Subcutaneous abdominal adipose tissue (tissue), 5 donors: ENCODE measurements around the gene DPP8.

Experiments
- H3K27ac ChIP-seq: one replicate; pipeline ENCODE4 v1.7.0; 2013; ENCODE audit warnings: low read depth, mild to moderate bottlenecking, inconsistent platforms, low read length, moderate library complexity
- H3K27me3 ChIP-seq, 5 donors: one replicate each; pipeline ENCODE4 v1.7.0; 2013; ENCODE audit warnings: low read length in 5 of 5, inconsistent platforms in 1 of 5; ENCODE audit not compliant: control insufficient read depth in 5 of 5, insufficient read depth in 4 of 5
- H3K36me3 ChIP-seq, 5 donors: one replicate each; pipeline ENCODE4 v1.7.0; 2013; ENCODE audit warnings: low read length in 5 of 5; ENCODE audit not compliant: control insufficient read depth in 5 of 5, insufficient read depth in 5 of 5
- H3K4me1 ChIP-seq, 5 donors: one replicate each; pipeline ENCODE4 v1.7.0; 2013; ENCODE audit warnings: low read length in 5 of 5, mild to moderate bottlenecking in 3 of 5, moderate library complexity in 1 of 5; ENCODE audit not compliant: control insufficient read depth in 5 of 5, insufficient read depth in 5 of 5
- H3K4me3 ChIP-seq, 5 donors: one replicate each; pipeline ENCODE4 v1.7.0; 2013; ENCODE audit warnings: low read length in 5 of 5, low read depth in 1 of 5
- H3K9ac ChIP-seq, 5 donors: one replicate each; pipeline ENCODE4 v1.7.0; 2013; ENCODE audit warnings: low read length in 5 of 5, mild to moderate bottlenecking in 4 of 5, moderate library complexity in 3 of 5
- H3K9me3 ChIP-seq, 5 donors: one replicate each; pipeline ENCODE4 v1.7.0; 2013; ENCODE audit warnings: low read length in 5 of 5; ENCODE audit not compliant: control insufficient read depth in 5 of 5
- donor health status: healthy.
- donor health status: healthy.
- donor health status: healthy.
- donor health status: healthy.
- donor health status: healthy.

The DPP8 gene

GRCh38 chr15:65528461-65529060 lies 11.1 kb upstream of the DPP8 start:
- no peak overlapping the region for H3K4me3 ChIP-seq
- H3K36me3 ChIP-seq: no peaks in the 10 kb centered on the region

DNA sequence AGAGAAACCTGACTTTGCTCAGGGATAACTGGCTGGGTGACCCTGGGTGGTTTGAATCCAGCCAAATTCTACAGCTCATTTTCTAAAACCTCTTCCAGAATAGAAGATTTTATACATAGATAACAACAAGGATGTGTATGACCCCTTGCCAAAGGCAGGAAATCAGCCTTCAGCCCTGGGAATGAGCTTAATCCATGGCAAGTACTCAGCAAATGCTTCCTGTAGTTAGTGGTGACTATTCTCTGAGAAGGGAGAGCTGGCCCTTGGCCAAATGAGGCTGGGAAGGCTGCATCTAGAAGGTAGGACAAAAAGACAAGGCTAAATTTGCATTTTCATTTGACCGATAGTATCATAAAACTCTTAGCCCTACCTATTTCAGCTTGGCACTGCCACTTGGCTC lies 8.1 kb upstream of the DPP8 start:
- H3K4me1 ChIP-seq: peaks cover 0 to 18% (median 9%) of the 10 kb centered on the region in 5 donors
- H3K36me3 ChIP-seq: no peaks in the 10 kb centered on the region
- no peak overlapping the region for H3K4me3 ChIP-seq
- H3K27me3 ChIP-seq: no peaks in the 10 kb centered on the region
- H3K9me3 ChIP-seq: no peaks in the 10 kb centered on the region
- H3K9ac ChIP-seq: no peak overlapping the region
- H3K27ac ChIP-seq: no peak overlapping the region

More at GRCh38 chr15:65528461-65529060, 11.1 kb upstream of the DPP8 start:
- H3K27me3 ChIP-seq: no peaks in the 10 kb centered on the region
- H3K9me3 ChIP-seq: no peaks in the 10 kb centered on the region
- no peak overlapping the region for H3K27ac ChIP-seq
- peaks cover 2 to 33% (median 25%) of the 10 kb centered on the region in 5 donors for H3K4me1 ChIP-seq
- no peak overlapping the region for H3K9ac ChIP-seq

GRCh38 chr15:65524226-65524625 lies 6.7 kb upstream of the DPP8 start:
- Histone ChIP-seq H3K4me3 (no peak overlapping the region), H3K36me3 (no peaks in the 10 kb centered on the region)

DNA sequence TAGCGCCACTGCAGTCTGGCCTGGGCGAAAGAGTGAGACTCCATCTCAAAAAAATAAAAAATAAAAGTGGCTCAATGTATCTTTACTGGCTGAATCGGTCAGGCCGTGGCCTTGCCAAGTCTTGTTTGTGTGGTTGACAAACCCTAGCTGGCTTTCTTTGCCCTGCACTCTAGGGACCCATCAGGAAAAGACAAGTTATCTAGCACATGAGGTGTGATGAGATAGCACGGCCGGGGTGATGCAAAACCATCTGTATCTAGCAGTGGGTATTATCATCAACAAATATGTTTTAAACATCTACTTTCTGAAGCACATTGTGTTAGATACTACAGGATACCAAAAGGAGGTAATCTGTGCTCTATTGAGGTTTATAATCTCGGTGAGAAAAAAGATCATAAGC lies 3.9 kb upstream of the DPP8 start:
- Histone ChIP-seq H3K27me3 (no peaks in the 10 kb centered on the region), H3K9me3 (no peaks in the 10 kb centered on the region), H3K4me3 (no peak overlapping the region), H3K27ac (no peak overlapping the region), H3K9ac (no peak overlapping the region), H3K4me1 (peaks cover 0 to 17% (median 11%) of the 10 kb centered on the region in 5 donors), H3K36me3 (no peaks in the 10 kb centered on the region)

More at GRCh38 chr15:65524226-65524625, 6.7 kb upstream of the DPP8 start:
- Histone ChIP-seq H3K27ac (no peak overlapping the region), H3K9me3 (no peaks in the 10 kb centered on the region), H3K27me3 (no peaks in the 10 kb centered on the region), H3K9ac (no peak overlapping the region), H3K4me1 (peaks cover 0 to 8% (median 0%) of the 10 kb centered on the region in 5 donors)

DNA sequence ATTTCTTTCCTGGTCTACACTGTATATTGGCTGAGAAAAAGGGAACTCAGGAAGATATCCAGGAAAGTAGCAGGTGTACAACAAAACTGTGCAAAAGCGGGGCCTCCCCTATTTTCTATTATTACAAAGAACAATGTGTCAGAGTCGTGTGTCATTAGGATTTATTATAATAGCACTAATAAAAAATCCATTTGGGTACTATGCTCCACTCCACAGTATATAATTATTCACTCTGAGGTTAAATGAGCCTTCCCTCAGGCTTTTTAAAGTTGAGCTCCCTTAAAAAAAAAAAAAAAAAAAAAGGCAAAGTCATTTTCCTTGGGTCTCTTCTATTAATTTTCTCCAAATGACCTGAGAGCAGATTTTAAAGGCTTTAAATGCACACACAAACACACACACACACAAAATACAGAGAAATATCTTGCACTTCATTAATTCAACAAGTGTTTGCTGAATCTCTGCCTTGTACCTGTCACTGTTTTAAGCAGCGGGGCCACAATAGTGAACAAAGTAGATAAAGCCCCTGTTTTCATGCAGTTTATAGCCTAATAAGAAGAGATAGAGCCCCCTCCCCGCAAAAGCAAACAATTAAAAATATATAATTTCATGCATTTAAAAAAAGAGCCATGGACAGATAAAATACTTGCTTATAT lies 1.3 kb upstream of the DPP8 start:
- Histone ChIP-seq H3K36me3 (peaks cover 0 to 4% (median 0%) of the 10 kb centered on the region in 5 donors), H3K27me3 (no peaks in the 10 kb centered on the region), H3K27ac (no peak overlapping the region), H3K9me3 (no peaks in the 10 kb centered on the region), H3K4me3 (no peak overlapping the region), H3K4me1 (peaks cover 3 to 28% (median 24%) of the 10 kb centered on the region in 5 donors), H3K9ac (no peak overlapping the region)

GRCh38 chr15:65517866-65518207 lies 348 bp upstream of the DPP8 start:
- no peaks in the 10 kb centered on the region for H3K27me3 ChIP-seq
- H3K4me1 ChIP-seq: peaks cover 3 to 36% (median 31%) of the 10 kb centered on the region in 5 donors
- peak overlapping the region in 1 of 5 donors; percentile 100 for H3K9ac ChIP-seq
- H3K36me3 ChIP-seq: peaks cover 0 to 4% (median 0%) of the 10 kb centered on the region in 5 donors
- no peaks in the 10 kb centered on the region for H3K9me3 ChIP-seq
- peak overlapping the region; percentile 93 for H3K27ac ChIP-seq
- H3K4me3 ChIP-seq: peak overlapping the region in 4 of 5 donors; percentile 95 to 100 (median 98)

DNA sequence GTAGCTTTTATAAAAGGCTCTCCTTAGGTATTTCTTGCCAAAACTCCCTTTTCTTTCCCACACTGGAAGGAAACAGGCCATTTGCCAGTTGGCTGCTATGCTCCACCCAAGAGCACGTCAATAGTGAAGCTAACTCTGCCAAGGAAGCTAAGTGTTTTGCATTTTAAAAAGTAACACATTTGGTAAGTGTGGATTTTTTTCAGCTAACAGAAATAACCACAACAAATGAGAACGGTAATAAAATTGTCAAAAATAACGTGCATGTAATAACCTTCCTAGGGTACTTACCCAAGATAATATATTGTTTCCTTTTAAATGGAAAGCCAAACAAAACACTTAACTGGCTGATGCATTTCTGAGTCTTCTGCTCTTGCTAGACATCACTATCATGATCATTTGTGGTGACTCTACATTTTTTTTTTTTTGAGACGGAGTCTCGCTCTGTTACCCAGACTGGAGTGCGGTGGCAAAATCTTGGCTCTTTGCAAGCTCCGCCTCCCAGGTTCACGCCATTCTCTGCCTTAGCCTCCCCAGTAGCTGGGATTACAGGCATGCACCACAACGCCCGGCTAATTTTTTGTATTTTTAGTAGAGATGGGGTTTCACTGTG lies 4.6 kb downstream of the DPP8 start:
- H3K9me3 ChIP-seq: no peaks in the 10 kb centered on the region
- H3K27ac ChIP-seq: peak overlapping the region; percentile 85
- H3K4me1 ChIP-seq: peaks cover 9 to 50% (median 39%) of the 10 kb centered on the region in 5 donors
- H3K4me3 ChIP-seq: peak overlapping the region in 4 of 5 donors; percentile 6 to 42 (median 24)
- H3K9ac ChIP-seq: peak overlapping the region; percentile 25 to 84 (median 56)
- peaks cover 11 to 21% (median 17%) of the 10 kb centered on the region in 5 donors for H3K36me3 ChIP-seq
- H3K27me3 ChIP-seq: no peaks in the 10 kb centered on the region

GRCh38 chr15:65512189-65512588 lies 5.3 kb downstream of the DPP8 start:
- peaks cover 9 to 48% (median 38%) of the 10 kb centered on the region in 5 donors for H3K4me1 ChIP-seq
- H3K27me3 ChIP-seq: no peaks in the 10 kb centered on the region
- peaks cover 11 to 21% (median 19%) of the 10 kb centered on the region in 5 donors for H3K36me3 ChIP-seq
- H3K4me3 ChIP-seq: peak overlapping the region in 4 of 5 donors; percentile 6 to 42 (median 24)
- H3K9me3 ChIP-seq: no peaks in the 10 kb centered on the region
- peak overlapping the region; percentile 85 for H3K27ac ChIP-seq
- peak overlapping the region; percentile 25 to 84 (median 56) for H3K9ac ChIP-seq

GRCh38 chr15:65509321-65509720 lies 8.2 kb downstream of the DPP8 start:
- Histone ChIP-seq H3K27me3 (no peaks in the 10 kb centered on the region), H3K36me3 (peaks cover 11 to 37% (median 30%) of the 10 kb centered on the region in 5 donors), H3K4me3 (no peak overlapping the region), H3K9ac (no peak overlapping the region), H3K27ac (no peak overlapping the region), H3K4me1 (peaks cover 6 to 27% (median 16%) of the 10 kb centered on the region in 5 donors), H3K9me3 (no peaks in the 10 kb centered on the region)

DNA sequence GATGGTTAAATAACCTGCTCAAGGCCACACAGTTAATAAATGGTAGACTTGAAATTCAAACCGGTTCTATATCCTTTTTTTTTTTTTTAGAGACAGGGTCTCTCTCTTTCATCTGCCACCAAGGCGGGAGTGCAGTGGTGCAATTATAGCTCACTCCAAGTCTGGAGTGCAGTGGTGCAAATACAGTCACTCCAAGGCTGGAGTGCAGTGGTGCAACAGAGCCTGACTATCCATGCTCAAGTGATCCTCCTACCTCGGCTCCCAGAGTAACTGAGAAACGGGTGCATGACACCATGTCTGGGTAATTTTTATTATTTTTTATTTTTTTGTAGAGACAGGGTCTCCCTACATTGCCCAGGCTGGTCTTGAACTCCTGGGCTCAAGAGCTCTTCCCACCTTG lies 23.4 kb downstream of the DPP8 start:
- Histone ChIP-seq H3K36me3 (peaks cover 28 to 67% (median 41%) of the 10 kb centered on the region in 5 donors), H3K4me3 (no peak overlapping the region), H3K9ac (no peak overlapping the region), H3K27ac (no peak overlapping the region), H3K4me1 (no peaks in the 10 kb centered on the region), H3K9me3 (no peaks in the 10 kb centered on the region), H3K27me3 (no peaks in the 10 kb centered on the region)
